Testis (tissue), 2 donors: Measurements from ENCODE around the gene IER5.

Experiments
- CTCF ChIP-seq, 3 experiments: fragments of 450-650 bp in 2 of 3; fragments of 200-600 bp in 1 of 3; sonication (generic) in 1 of 3; IDR thresholded peaks; one replicate each; pipeline ENCODE4 v1.5.1; 2016 to 2019; ENCODE audit warnings: antibody characterized with exemption in 3 of 3, mild to moderate bottlenecking in 2 of 3, moderate library complexity in 1 of 3
- POLR2A ChIP-seq: fragments of 450-650 bp; IDR thresholded peaks from one replicate; pipeline ENCODE4 v1.6.1; 2017; ENCODE audit warnings: antibody characterized with exemption, mild to moderate bottlenecking, moderate library complexity

GRCh38 chr1:181136738-181137122 is 48.2 kb downstream of the IER5 start:
- TF ChIP-seq CTCF (IDR thresholded peaks at IDR 0.05) (no peak), POLR2A (no peak)
